ENCODE measurements around the gene POLA1.

POLA1 gene

DNA sequence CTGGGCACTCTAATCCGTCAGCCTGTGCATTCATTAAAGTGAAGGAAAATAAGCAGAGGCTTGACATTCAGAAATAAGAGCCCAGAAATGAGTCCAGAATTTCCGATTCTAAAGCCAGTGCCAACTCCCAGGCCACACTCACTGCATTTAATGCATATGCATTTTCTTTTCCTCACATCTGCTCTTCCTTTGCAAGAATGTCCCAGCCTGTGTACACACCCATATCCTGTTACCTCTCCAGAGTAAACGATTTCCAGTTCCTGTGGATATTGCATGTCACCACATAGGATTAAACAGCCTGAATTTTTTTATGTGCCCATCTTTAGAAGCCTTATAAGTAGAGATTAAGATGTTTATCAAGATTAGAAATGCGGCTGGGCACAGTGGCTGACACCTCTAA is 294.6 kb downstream of the POLA1 start:
- peak; percentile 58 to 60 for DNase-seq

- DNase-seq = no peak
These were observed 296.8 kb downstream of the POLA1 start for GRCh38 chrX:24990535-24990934.

GRCh38 chrX:24993879-24994278 is 300.2 kb downstream of the POLA1 start:
- no peak for DNase-seq

GRCh38 chrX:24996096-24996709 is 302.5 kb downstream of the POLA1 start:
- no peak for DNase-seq

GRCh38 chrX:24999511-24999910 is 305.8 kb downstream of the POLA1 start:
- no peak for DNase-seq

DNA sequence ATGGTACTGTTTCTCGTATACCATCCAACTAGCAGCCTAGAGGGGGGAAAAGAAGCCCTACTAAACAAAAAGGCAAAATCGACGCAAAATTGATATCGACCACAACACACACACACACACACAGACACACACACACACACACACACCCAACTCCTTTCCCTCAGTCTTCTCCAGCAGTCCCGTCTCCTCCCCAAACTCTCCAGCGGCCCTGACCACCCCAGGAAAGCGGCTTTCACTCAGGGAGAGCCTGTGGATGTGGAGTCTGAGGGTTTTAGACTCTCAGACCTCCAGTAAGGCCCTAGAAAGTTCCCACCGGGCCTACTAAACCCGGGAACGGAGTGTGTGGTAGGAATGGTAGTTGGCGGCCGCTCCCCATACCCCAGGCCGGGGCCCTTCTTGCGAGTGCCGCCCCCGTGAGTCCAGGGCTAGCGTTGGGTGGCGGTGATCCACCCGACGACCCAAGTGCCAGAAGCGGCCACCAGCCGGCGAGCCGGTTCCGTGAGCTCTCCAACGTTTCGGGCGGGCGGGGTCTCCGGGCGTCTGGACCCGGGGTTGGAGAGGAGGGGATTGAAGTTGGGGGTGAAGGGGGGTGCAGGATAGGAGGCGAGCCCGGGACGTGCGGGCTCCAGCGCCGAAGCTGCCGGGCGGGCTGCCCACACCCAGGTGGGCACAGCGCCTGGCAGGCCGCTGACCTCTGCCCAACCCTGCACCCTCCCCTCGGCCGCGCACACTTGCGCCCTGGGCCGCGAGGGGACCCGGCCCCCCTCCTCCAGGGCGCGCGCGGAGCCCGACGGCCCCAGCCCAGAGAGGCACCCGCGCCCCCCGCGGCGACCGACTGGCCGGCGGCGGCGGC is 308.3 kb downstream of the POLA1 start:
- no peak for DNase-seq

DNA sequence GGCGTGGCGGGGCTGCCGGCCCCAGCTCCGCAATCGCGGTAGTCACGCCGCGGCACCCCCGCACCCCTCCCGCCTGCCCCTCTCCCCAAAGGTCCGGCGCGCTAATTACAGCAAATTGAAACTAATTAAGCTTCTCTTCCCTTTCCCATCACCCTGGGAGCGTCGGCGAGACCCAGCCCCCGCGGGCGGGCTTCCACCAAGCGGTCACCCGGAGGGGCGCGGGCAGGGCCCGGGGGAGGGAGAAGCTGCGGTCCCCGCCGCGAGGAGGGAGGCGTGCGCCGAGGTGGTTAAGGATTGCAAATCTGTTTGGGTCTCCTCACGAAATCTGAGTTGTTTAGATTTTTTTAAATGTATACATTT is 308.9 kb downstream of the POLA1 start:
- no peak for DNase-seq

- no peak for DNase-seq
These were observed 309.5 kb downstream of the POLA1 start for GRCh38 chrX:25003066-25003849.

DNA sequence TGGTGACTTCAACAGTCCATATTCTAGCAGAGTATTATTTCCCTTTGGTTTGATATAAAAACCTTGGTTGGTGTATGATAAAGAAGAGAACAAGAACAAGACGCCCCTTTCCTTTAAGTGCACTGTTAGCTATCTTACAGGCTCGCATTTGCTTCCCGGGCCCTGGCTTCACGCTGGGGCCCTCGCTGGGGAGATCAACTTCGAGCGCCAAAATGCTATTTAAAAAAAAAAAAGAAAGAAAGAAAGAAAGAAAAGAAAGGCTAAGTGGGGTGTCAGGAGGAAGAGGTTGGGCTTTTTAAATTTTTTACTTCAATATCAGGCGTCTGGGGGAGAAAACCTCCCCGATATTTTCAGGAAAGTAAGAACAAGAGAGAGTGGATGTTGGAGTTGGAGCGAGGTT is 310.3 kb downstream of the POLA1 start:
- DNase-seq = no peak

DNA sequence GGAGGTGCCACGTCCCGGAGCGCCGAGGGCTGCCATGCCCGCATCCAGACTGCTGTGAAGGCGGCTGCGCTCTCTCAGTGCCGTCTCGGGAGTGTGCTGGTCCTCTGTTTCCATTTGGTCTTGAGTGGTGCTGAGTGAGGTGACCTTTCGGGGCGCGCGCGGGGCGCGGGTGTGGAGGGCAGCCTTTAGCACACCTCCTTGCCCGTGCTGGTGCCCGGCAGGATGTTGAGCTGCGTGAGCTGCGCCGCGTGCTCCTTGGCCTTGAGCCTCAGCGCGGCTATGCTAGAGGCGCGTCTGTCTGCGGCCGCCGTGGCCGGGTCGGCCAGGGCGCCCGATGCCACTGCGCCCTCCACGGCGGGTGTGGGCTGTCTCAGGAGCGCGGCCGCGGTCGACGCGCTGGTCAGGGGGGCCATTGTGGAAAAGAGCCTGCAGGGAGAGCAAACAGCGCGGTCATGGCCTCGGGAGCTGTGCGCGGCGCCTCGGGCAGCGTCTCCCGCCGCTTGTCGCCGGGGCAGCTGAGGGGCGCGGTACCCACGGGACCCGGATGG is 310.8 kb downstream of the POLA1 start:
- peak in 1 of 2 experiments; percentile 47 for DNase-seq

- DNase-seq = no peak
These were observed 311.3 kb downstream of the POLA1 start for GRCh38 chrX:25005034-25005381.

GRCh38 chrX:25005382-25006185 is 311.9 kb downstream of the POLA1 start:
- DNase-seq = peak in 1 of 2 experiments; percentile 15

DNA sequence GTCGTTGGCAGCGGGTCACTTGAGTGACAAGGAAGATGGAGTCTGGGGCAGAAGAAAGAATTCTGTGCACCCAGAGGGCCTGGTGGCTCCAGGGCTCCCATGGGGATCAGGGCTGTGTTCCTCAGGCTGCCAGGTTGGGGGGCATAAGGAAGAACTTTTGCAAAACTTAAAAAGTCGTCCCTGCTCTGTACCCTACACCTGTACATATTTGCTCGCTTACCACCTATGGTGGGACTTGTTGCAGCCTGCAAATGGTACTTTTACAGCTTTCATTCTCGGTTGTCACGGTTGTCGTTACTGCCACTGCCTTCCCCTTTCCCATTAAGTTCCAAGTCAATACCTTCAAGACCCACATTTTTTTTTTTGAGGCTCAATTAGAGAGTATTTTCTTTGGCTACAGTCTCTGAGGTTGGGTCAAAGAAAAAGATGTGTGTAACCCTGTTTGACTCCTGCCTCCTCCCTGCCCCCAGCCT is 312.9 kb downstream of the POLA1 start:
- no peak for DNase-seq

DNA sequence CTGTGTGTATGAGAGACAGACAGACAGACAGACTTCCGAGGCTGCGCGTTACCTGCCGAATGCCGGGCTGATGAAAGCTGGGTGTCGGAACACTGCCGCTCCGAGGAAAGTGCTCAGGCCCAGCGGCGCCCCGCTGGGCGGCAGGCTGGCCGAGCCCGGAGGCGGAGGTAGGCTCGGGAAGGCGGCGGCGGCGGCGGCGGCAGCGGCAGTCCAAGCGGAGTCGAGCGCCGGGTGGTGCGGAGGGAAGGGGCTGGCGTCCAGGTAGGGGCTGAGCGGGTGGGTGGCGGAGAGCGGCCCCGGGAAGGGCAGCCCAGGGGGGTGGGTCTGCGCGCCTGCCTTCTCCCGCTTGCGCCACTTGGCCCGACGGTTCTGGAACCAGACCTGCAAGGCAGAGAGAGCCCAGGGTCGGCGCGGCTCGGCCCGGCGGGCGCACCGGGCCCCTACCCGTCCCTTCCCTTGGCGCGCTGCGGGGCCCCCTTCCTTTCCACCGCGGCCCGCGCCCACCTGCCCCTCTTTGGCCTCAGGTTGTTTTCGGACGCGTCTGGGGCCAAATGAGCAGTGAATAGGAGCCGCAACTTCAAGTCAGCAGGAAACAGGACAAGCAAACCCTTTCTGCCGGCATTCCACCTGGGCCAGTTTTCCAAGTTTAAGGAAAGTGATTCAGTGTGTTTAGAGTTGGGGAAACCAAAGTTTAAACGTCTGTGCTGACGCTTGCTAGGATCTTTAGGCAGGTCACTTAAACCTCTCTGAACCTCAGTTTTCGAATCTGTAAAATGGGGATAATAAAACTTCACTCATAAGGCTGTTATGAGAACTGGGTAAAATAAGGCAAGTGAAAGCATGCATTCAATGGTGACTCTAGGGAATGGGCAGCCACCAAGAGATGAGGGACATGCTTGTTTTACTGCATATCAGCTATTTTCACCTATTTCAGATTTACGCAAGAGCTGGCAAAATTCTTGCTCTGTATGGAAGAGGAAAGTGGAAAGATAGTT is 313.6 kb downstream of the POLA1 start:
- DNase-seq = peak in 1 of 2 experiments; percentile 69

- no peak for DNase-seq
These were observed 315.7 kb downstream of the POLA1 start for GRCh38 chrX:25009407-25009806.

DNA sequence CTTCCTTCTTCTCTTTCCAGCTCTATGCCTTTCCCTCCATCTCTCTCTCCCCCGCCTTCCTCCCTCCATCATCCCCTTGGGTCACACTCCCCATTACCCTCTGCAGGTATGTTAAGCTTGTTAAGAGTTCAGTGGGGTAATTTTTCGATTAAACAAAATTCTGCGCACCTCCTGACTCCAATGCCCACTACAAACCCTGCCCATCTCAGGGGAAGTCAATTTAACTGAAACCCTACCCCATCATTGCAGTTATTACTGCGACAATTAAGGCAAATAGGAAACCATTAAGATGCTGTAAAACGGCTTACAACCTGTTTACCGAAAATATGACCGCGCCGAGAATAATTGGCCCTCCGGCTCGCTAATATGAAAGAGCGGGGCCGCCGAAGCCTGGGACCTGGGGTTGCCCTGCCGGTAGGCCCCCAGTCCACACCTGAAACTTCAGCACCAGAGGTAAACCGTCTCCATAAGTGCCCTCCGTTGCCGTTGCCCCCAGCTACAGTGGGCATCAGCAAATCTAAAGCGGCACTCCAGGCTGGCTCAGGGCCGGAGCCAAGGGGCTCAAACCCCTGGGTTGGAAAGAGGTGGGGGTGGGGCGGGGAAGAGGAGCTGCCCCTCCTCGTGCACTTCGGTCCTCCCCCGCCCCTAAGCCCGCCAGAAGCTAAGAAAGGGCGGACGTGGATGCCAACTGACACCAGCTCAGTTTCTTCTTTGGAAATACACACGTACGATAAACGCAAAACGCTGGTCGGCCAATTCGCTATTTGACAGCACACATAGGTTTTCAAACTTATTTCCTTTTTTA is 317.3 kb downstream of the POLA1 start:
- no peak for DNase-seq

DNA sequence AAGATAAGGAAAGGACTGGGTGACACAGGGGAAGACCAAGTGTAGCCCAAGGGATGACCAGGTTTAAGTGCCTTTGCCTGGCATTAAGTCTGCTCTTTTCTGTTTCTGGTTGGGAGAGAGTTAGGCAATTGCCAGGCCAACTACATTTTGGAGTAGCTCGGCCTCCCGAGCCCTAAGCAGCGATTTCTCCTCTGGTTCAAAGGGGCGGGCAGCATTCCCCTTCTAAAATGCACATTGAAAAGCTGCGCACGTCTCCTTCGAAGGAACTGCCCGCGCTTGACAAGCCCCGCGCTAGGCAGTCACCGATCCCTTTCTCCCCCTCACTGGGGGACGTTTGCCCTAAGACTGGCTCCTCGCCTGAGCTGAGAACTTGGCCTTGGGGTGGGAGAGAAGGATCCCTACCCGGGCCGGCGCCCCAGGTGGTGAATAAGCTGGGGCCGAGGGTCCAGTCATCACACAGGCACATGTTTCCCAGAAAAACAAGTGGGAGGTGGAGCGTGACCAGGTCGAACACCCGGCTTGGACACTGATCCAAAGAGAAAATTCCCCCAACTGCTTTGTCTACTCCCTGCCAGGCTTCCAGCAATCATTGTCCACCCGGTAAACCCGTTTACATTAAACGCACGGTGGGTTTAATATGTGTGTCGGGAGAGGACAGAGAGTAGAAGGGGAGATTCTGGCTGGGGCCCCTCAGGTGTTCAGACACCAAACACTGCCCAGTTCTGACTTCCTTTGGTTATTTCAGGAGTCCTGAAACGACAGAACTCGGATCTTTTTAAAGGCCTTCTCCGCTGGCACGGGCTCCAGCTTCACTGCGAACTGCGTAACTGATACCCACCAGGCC is 318.1 kb downstream of the POLA1 start:
- no peak for DNase-seq

DNA sequence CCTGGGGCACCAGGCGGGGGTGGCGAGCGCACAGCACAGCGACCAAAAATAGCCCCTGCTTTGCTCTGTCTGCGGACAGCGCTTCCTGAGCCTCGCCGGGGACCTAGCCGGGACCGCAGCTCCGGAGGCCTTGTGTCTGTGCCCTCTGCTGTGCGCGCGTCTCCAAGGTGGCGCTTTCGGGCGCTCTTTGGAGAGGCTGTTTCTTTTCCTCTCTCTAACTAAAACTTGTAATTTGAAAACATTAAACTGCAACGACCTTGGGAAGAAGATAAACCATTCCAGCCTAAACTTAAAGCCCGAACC is 318.7 kb downstream of the POLA1 start:
- peak in 1 of 2 experiments; percentile 31 for DNase-seq

All from NCI-H526 (cell line).